GM21381 (cell line): Measurements from ENCODE around the gene SRP9.
"Not testable (repeated sequence)": the region's sequence is repeated elsewhere in the genome, so short reads cannot be mapped to it uniquely, and the experiment has no call there.

Experiments used
- ATAC-seq: cut with Tn5 transposase; IDR thresholded peaks from one replicate; pipeline ENCODE4 v1.9.1; 2021; ENCODE audit warnings: mild to moderate bottlenecking, moderate library complexity; ENCODE audit not compliant: unreplicated experiment

Gene SRP9

GRCh38 chr1:225754940-225755641, 22.5 kb upstream of the SRP9 start:
- no peak for ATAC-seq

DNA sequence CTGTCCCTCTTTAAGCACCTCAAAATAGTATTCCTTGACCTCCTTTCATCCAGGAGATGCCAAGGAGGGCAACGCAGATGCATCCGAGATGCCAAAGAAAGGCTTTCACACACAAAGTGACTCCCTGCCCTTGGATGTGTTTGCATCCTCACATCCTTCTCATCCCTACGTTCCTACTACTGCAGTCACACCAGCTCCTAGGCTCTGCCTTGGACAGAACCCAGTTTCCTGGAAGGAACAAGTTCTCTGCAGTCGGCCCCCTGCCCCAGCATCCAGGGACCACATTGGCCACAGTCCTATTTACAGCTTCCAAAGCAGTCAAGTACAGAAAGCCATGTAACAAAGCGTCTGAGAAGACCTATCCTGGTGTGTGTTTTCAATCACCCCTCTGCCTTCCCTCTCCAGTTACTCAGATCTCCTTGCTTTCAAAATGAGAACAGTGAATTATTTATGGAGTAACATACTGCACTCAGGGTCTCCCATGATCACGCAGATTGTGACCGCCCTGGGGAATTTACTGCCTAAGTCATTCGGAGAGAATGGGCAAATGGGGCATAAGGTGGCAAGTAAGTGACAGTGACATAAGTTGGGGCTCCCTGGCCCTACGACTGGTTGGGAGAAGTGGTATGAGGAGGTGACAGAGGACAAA, 21.8 kb upstream of the SRP9 start:
- no peak for ATAC-seq

- no peak for ATAC-seq
Observed at GRCh38 chr1:225757927-225758656, 19.5 kb upstream of the SRP9 start.

GRCh38 chr1:225759972-225760371, 17.7 kb upstream of the SRP9 start:
- not testable (repeated sequence) for ATAC-seq

DNA sequence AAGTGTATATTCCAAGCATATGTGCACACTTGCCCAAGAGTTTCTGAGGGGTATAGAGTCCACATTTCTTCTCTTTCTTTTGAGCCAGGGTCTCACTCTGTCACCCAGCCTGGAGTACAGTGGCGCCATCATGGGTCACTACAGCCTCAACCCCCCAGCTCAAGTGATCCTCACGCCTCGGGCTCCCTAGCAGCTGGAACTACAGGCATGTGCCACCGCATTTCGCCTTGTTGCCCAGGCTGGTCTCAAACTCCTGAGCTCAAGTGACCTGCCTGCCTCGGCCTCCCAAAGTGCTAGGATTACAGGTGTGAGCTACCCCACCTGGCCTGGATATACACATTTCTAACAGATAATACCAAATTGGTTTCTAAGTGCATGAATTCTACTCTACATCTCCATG, 17.1 kb upstream of the SRP9 start:
- no peak for ATAC-seq

GRCh38 chr1:225761395-225761794, 16.2 kb upstream of the SRP9 start:
- not testable (repeated sequence) for ATAC-seq

GRCh38 chr1:225762002-225762441, 15.6 kb upstream of the SRP9 start:
- no peak for ATAC-seq

DNA sequence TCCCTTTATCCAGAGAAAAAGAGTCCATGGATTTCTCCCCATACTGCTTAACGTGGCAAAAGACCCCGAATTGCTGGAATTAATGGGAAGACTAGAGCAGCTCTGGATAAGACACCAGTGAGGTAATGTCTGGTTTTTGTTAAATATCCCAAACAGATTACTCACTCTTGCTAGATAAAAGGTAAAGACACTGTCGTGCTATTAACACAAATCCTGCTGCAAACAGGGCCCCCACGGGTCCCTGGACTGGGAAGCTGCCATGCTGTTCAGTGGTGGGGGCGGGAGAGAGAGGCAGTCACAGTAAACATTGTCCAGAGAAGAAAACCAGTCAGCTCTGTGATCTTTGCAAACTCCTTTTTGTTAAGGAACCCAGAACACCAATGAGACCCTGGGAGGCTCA, 15.2 kb upstream of the SRP9 start:
- ATAC-seq: no peak

DNA sequence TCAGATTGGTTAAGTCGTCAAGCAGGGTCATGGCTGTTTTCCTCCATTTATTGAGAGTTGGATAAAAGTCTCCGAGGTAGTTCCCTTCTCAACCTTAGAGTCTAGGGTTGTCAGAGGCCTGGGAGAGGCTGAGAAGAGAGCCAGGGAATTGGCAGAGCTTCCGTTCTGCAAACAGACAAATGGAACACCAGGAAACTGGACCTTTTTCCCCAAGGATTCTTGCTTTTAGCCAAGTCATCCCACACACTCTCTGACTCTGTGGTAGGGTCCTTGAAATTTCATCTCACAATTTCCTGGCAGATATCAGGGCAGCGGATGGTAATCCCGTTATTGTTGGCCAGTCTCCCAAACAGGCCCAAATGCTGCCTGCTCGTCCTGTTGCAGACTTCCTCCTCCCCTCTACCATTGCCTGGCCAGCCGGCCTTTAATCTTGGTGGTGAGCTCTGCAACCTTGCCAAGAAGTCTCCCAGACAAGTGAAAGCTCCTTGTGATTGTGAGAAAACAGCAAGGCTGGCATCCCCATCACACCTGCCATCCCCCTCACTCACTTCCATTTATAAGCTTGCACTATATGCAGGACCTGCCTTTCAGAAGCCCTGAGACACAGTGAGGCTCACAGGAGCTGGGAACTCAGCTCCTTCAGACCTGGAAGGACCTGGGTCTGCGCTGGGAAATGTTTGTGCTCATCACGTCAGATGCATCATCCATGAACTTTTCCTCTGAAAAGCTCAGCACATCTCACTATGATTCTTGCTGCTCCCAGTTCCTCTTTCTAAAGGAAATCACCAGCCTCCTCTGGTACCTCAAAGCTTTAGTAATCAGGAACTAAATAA, 13.7 kb upstream of the SRP9 start:
- no peak for ATAC-seq

DNA sequence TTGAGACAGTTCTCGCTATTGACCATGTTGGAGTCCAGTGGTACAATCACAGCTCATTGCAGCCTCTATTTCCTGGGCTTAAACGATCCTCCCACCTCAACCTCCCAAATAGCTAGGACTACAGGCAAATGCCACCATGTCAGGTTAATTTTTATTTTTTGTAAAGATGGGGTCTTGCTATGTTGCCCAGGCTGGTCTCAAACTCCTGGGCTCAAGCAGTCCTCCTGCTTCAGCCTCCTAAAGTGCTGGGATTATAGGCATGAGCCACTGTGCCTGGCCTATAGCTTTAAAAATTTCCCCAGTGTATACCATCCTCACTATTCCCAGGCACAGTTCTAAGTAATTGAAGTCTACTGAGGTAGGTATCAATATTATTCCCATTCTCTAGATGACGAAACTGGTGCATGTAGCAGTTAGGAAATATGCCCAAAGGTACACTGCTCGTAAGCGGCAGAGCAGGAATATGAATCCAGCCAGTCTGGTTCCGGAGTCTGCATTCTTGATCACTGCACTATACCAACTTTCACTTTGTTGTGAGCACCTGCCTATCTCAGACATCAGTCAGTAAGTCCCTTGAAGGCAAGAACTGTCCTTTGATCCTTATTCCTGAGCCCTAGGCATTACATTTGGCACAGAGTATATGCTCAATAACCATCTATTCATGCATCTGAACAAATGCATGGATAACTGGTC, 11.5 kb upstream of the SRP9 start:
- ATAC-seq: no peak

GRCh38 chr1:225766967-225767633, 10.5 kb upstream of the SRP9 start:
- no peak for ATAC-seq

DNA sequence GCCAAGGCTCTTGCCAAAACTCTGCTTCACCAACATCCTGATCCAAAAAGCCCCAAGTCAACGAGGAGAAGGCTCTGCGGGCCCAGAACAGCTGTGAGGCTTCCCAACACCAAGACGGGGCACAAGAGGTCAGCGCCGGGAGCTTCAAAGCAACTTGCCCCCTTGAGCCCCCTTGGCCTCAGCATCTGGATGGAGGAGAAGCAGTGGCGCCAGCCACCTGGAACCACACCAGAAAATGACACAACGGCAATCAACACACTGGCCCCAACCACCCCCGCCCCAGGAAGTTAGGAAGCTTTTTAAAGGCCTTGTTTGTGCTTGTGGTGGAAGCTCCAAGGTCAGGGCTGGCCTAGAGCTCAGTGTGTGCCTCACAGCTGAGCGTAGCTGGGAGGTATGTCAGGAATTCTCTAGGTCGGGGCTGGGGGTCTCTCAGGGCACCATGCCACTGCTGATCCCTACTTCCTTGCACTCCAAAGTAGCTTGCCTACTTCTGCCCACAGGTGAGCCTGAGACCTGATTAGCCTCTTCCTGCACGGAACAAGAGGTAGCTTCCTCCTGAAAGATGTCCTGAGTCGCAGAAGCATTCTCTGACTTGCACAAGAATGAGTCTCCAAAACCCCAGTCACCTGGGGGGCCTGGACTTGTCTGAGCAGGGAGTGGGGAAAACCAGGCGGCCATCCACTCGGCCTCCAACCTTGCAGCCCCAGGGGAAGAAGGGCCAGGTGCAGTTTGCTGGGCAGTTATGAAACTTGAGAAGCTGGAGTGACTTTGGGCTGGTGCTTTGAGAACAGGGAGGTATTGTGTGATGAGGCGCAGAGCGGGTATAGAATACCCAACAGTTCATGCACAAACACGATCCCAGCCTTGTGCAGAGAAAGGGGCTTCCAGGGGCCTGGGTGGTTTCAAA, 9.7 kb upstream of the SRP9 start:
- ATAC-seq: no peak

- ATAC-seq: no peak
Observed at GRCh38 chr1:225768662-225769426, 8.8 kb upstream of the SRP9 start.

- no peak for ATAC-seq
Observed at GRCh38 chr1:225769687-225770086, 7.9 kb upstream of the SRP9 start.

DNA sequence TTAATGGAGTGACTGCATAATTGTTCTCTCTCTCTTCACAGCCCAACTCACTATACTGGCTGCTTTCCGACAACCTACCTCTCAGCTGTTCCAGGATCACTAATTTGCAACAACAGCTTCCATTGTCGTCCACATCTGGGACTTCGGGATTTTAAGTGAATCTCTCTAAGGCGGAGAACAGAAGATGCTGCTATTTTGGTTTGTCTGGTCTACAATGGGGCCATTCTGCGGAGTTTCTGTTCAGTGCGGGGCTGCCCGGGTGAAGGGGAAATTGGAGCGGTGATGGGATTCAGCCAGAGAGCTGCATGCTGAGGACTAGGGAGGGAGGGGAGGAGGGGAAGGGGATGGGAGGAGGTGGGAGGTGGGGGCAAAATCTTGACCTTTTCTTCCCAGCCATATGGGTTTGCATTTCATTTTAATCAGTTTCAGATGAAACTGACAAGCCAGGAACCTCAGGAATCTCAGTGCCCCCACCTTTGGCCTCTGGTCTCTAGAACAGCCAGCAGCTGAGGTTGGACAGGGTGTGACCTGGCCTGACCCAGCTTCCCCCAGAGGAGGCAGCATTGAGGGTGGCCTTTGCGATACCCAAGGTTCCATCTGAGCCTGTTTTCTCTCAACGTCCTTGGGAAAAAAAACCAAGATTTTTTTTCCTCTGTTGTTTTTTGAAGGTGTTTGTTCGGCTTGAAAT, 6.9 kb upstream of the SRP9 start:
- no peak for ATAC-seq

GRCh38 chr1:225771661-225772322, 5.8 kb upstream of the SRP9 start:
- ATAC-seq: no peak

DNA sequence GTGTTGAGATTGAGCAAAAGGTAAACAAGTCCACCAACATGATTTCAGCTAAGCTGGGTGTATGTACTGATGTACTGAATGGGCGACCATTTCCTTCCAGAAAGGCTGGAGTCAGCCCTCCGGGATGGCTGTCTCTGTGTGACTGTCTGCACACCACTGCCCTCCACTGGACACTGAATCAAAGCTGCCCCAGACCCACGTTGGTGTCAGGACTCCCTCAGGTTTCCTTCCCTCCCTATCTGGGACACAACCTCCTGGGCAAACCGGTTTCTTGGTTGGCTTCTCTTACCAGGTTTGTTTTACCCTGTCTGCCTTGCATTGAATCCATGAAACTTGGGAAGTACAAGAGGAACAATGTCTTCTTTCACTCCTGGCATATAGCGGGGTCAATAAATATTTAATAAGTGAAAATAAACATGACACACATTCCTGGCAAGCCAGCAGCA, 5.3 kb upstream of the SRP9 start:
- no peak for ATAC-seq
